Measurements from ENCODE around the gene HSF2.

The HSF2 gene

GRCh38 chr6:122361314-122361979, 38.0 kb upstream of the HSF2 start:
- Histone ChIP-seq H3K4me1 (ENCODE audit: insufficient read depth, low read length) (no peaks in the 10 kb centered on the region), H3K4me3 (ENCODE audit: low read depth in 1 of 2, low read length in 2 of 2) (no peak overlapping the region), H2AFZ (ENCODE audit: low read depth, low read length) (no peak overlapping the region), H4K20me1 (ENCODE audit: insufficient read depth, low read length) (no peaks in the 10 kb centered on the region), H3K9me3 (ENCODE audit: insufficient read depth, low read length, severe bottlenecking) (no peaks in the 10 kb centered on the region), H3K4me2 (ENCODE audit: insufficient read depth, low read length) (no peak overlapping the region), H3K36me3 (ENCODE audit: insufficient read depth, low read length) (no peaks in the 10 kb centered on the region), H3K27ac (ENCODE audit: low read length) (no peak overlapping the region), H3K79me2 (ENCODE audit: insufficient read depth, low read length) (no peaks in the 10 kb centered on the region), H3K27me3 (ENCODE audit: insufficient read depth, low read length, poor library complexity) (no peaks in the 10 kb centered on the region), H3K9ac (ENCODE audit: low read depth, low read length) (no peak overlapping the region)
- ATAC-seq (ENCODE audit: insufficient read depth, low read depth) (no peak), DNase-seq (no peak)
- TF ChIP-seq EZH2 (IDR thresholded peaks at IDR 0.05; ENCODE audit: borderline replicate concordance, low read depth, low read length, severe bottlenecking) (no peak), CTCF (IDR thresholded peaks at IDR 0.05; ENCODE audit: borderline replicate concordance, extremely low read depth, low read length, poor library complexity, severe bottlenecking) (no peak)

GRCh38 chr6:122363769-122364483, 35.5 kb upstream of the HSF2 start:
- H3K36me3 ChIP-seq (ENCODE audit: insufficient read depth, low read length): no peaks in the 10 kb centered on the region
- no peak overlapping the region for H3K4me2 ChIP-seq (ENCODE audit: insufficient read depth, low read length)
- H3K27me3 ChIP-seq (ENCODE audit: insufficient read depth, low read length, poor library complexity): no peaks in the 10 kb centered on the region
- H3K4me1 ChIP-seq (ENCODE audit: insufficient read depth, low read length): no peaks in the 10 kb centered on the region
- TF ChIP-seq CTCF (IDR thresholded peaks at IDR 0.05; ENCODE audit: borderline replicate concordance, extremely low read depth, low read length, poor library complexity, severe bottlenecking): no peak
- no peak for TF ChIP-seq EZH2 (IDR thresholded peaks at IDR 0.05; ENCODE audit: borderline replicate concordance, low read depth, low read length, severe bottlenecking)
- H4K20me1 ChIP-seq (ENCODE audit: insufficient read depth, low read length): no peaks in the 10 kb centered on the region
- no peaks in the 10 kb centered on the region for H3K9me3 ChIP-seq (ENCODE audit: insufficient read depth, low read length, severe bottlenecking)
- no peak overlapping the region for H3K27ac ChIP-seq (ENCODE audit: low read length)
- no peak overlapping the region for H3K4me3 ChIP-seq (ENCODE audit: low read depth in 1 of 2, low read length in 2 of 2)
- H2AFZ ChIP-seq (ENCODE audit: low read depth, low read length): no peak overlapping the region
- ATAC-seq (ENCODE audit: insufficient read depth, low read depth) (no peak), DNase-seq (no peak)
- no peak overlapping the region for H3K9ac ChIP-seq (ENCODE audit: low read depth, low read length)
- no peaks in the 10 kb centered on the region for H3K79me2 ChIP-seq (ENCODE audit: insufficient read depth, low read length)

GRCh38 chr6:122365775-122366403, 33.6 kb upstream of the HSF2 start:
- no peaks in the 10 kb centered on the region for H3K9me3 ChIP-seq (ENCODE audit: insufficient read depth, low read length, severe bottlenecking)
- H2AFZ ChIP-seq (ENCODE audit: low read depth, low read length): no peak overlapping the region
- TF ChIP-seq CTCF (IDR thresholded peaks at IDR 0.05; ENCODE audit: borderline replicate concordance, extremely low read depth, low read length, poor library complexity, severe bottlenecking) (no peak), EZH2 (IDR thresholded peaks at IDR 0.05; ENCODE audit: borderline replicate concordance, low read depth, low read length, severe bottlenecking) (no peak)
- ATAC-seq (ENCODE audit: insufficient read depth, low read depth) (no peak), DNase-seq (no peak)
- no peaks in the 10 kb centered on the region for H3K4me1 ChIP-seq (ENCODE audit: insufficient read depth, low read length)
- H3K36me3 ChIP-seq (ENCODE audit: insufficient read depth, low read length): no peaks in the 10 kb centered on the region
- no peaks in the 10 kb centered on the region for H3K79me2 ChIP-seq (ENCODE audit: insufficient read depth, low read length)
- no peak overlapping the region for H3K4me2 ChIP-seq (ENCODE audit: insufficient read depth, low read length)
- H3K27ac ChIP-seq (ENCODE audit: low read length): no peak overlapping the region
- no peaks in the 10 kb centered on the region for H3K27me3 ChIP-seq (ENCODE audit: insufficient read depth, low read length, poor library complexity)
- H3K9ac ChIP-seq (ENCODE audit: low read depth, low read length): no peak overlapping the region
- H4K20me1 ChIP-seq (ENCODE audit: insufficient read depth, low read length): no peaks in the 10 kb centered on the region
- H3K4me3 ChIP-seq (ENCODE audit: low read depth in 1 of 2, low read length in 2 of 2): no peak overlapping the region
